Thyroid gland (tissue), 4 donors: Measurements from ENCODE around the gene MPPED1.

Experiments
- POLR2A ChIP-seq, 2 donors: fragments of 450-650 bp; IDR thresholded peaks; one replicate each; pipeline ENCODE4 v1.6.1; 2017; ENCODE audit warnings: antibody characterized with exemption in 2 of 2, mild to moderate bottlenecking in 2 of 2, moderate library complexity in 1 of 2
- TF ChIP-seq, protein P1 (sequence below), 6 experiments: fragments of 200-600 bp in 3 of 6; fragments of 450-650 bp in 3 of 6; sonication (generic) in 3 of 6; IDR thresholded peaks; one replicate each; pipeline ENCODE4 v1.5.1; 2016 to 2019; ENCODE audit warnings: antibody characterized with exemption in 6 of 6, mild to moderate bottlenecking in 2 of 6, inconsistent platforms in 1 of 6, moderate library complexity in 1 of 6

DNA sequence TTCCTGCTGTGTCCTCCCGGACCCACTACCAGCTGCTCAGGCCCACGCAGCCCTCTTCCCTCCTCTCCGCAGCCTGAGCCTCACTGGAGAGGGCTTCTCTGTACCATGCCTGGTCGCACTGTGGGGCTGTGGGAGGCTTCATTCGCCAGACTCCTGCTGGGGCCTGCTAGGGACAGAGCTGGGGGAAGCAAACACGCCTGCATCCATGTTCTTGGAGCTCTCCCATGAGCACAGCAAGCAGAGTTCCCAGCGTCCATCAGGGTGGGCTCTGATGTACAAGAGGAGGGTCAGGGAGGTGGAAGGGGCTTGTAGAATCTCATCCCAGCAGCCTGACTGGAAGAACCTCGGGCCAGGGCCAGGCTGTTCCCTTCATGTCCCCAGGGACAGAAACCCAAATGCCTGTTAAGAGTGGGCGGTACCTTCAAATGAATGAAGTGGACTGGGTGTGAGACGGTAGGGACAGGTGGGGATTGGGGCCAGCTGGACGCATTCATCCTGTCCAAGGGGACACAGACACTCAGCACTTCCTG is 59.9 kb downstream of the MPPED1 start:
- TF ChIP-seq, protein P1, sequence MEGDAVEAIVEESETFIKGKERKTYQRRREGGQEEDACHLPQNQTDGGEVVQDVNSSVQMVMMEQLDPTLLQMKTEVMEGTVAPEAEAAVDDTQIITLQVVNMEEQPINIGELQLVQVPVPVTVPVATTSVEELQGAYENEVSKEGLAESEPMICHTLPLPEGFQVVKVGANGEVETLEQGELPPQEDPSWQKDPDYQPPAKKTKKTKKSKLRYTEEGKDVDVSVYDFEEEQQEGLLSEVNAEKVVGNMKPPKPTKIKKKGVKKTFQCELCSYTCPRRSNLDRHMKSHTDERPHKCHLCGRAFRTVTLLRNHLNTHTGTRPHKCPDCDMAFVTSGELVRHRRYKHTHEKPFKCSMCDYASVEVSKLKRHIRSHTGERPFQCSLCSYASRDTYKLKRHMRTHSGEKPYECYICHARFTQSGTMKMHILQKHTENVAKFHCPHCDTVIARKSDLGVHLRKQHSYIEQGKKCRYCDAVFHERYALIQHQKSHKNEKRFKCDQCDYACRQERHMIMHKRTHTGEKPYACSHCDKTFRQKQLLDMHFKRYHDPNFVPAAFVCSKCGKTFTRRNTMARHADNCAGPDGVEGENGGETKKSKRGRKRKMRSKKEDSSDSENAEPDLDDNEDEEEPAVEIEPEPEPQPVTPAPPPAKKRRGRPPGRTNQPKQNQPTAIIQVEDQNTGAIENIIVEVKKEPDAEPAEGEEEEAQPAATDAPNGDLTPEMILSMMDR (IDR thresholded peaks at IDR 0.05) = no peak
- TF ChIP-seq POLR2A (IDR thresholded peaks at IDR 0.05) = no peak
